ENCODE data around the gene LCNL1.

The LCNL1 gene

DNA sequence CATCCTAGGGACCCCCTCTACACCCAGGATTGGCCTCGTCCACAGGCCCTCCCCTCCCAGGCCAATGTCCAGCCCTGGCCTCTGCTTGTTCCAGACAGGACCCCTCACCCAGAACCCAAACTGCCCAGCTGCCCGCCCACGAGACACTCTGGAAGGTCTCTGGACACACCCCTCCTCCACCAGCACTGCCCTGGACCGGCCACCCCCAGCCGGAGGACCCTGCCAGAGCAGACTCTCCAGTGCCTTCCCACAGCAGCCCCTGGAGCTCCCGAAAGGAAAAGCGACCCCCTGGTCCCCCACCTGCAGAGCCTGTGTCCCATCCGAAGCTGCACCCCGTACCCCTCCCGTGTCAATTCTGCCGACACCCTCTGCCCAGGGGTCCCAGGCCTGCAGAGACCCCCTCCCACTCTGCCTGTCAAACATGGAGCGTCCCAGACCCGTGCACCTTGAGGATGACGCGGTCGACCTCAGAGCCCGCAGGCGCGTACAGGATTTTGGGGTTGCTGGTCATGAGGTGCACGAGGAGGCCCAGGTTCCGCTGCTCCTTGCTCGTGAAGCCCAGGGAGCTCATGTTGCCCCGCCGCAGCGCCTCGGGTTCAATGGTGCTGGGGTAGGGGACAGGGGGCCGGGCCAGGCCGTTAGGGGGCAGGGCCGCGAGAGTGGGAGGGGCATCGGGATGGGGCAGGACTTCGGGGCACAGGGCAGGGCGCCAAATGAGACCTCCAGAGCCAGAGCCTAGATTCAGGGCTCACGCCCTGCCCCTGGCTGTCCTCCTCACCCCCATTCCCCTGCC lies 37.3 kb downstream of the LCNL1 start:
- TF ChIP-seq, protein P1, sequence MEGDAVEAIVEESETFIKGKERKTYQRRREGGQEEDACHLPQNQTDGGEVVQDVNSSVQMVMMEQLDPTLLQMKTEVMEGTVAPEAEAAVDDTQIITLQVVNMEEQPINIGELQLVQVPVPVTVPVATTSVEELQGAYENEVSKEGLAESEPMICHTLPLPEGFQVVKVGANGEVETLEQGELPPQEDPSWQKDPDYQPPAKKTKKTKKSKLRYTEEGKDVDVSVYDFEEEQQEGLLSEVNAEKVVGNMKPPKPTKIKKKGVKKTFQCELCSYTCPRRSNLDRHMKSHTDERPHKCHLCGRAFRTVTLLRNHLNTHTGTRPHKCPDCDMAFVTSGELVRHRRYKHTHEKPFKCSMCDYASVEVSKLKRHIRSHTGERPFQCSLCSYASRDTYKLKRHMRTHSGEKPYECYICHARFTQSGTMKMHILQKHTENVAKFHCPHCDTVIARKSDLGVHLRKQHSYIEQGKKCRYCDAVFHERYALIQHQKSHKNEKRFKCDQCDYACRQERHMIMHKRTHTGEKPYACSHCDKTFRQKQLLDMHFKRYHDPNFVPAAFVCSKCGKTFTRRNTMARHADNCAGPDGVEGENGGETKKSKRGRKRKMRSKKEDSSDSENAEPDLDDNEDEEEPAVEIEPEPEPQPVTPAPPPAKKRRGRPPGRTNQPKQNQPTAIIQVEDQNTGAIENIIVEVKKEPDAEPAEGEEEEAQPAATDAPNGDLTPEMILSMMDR (IDR thresholded peaks at IDR 0.05; ENCODE audit: low read depth, low read length) = no peak
- no peak overlapping the region for H3K4me3 ChIP-seq (replicated peaks in 1 of 2; ENCODE audit: low read depth in 2 of 2, low read length in 2 of 2)
- DNase-seq (ENCODE audit: low read depth in 2 of 2) = no peak

DNA sequence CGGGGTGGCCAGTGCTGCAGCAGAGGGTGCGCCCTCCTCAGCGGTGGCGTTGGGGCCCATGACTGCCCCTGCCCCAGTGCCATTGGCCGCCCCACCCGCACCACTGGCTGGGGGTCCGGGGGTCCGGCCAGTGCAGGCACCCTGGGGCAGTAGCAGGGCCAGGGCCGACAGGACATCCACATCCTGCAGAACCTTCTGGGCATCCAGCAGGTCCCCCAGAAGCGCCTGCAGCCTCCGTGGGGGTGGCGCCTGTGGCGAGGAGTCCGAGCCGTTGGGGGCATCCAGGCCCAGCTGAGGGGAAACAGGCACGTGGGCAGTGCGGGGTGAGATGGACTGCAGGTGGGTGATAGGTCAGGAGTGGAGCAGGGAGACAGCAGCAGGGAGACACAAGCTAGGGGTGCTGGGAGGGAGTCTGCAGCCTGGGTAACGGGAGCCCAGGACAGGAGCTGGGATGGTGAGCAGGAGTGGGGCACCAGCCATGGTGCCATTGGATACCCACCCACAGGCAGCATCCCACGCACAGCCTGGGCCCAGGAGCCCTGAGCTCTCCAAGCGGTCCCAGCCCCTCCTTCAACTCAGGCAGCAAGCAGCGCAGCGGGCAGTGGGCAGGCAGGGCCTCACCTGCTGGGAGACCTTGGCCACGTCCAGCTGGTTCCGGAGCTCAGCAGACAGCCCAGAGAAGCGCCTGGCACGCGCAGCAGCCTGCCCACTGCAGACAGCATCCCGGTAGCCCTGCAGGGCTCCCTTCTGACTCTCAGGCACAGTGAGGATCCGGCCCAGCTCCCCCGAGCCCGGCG lies 38.2 kb downstream of the LCNL1 start:
- TF ChIP-seq, protein P1 (IDR thresholded peaks at IDR 0.05; ENCODE audit: low read depth, low read length) = no peak
- DNase-seq (ENCODE audit: low read depth in 2 of 2) = no peak
- no peak overlapping the region for H3K4me3 ChIP-seq (replicated peaks in 1 of 2; ENCODE audit: low read depth in 2 of 2, low read length in 2 of 2)

DNA sequence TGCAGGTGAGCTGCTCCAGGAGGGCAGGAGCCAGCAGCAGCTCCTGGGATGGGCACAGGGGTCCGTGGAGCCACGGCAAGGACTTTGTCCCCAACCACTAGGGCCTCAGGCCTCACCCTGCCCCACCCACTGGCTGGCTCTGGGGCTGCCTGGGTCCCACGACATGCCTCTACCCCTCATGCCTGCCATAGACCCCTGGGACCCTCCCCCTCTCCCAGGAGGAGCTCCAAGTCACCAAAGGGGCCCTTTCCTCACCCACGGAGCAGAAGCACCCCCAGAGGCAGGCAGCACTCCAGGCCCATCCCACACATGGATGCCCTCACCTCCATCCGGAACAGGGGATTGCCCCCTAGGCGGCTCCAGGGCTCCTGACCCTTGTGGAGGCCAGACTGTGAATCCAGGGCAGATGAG lies 38.8 kb downstream of the LCNL1 start:
- TF ChIP-seq, protein P1 (IDR thresholded peaks at IDR 0.05; ENCODE audit: low read depth, low read length) = no peak
- no peak overlapping the region for H3K4me3 ChIP-seq (replicated peaks in 1 of 2; ENCODE audit: low read depth in 2 of 2, low read length in 2 of 2)
- DNase-seq (ENCODE audit: low read depth in 2 of 2) = no peak

DNA sequence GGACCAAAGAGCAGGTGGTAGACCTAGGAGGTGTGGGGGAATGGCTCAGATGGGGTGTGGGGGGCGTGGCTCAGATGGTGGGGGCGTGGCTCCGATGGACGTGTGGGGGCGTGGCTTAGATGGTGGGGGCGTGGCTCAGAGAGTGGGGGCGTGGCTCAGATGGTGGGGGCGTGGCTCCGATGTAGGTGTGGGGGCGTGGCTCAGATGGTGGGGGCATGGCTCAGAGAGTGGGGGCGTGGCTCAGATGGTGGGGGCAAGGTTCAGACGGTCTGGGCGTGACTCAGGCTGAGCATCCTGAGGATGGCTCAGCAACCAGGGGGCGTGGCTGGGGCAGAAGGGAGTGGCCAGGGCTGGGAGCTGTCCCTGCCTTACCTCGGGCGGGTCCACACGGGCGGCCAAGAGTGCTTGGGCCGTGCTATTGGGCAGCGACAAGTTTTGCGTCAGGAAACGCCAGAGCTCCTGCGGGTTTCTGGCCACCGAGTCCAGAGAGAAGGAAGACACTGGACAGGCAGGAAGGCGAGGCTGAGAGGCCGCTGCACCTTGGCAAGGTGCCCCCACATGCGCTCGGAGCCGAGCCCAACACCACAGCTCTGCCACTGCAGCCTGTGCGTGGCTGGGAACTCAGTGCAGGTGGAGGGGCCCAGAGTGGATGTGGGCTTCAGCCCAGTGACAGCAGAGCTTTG lies 39.3 kb downstream of the LCNL1 start:
- peak; percentile 35 to 76 for DNase-seq (ENCODE audit: low read depth in 2 of 2)
- TF ChIP-seq, protein P1 (IDR thresholded peaks at IDR 0.05; ENCODE audit: low read depth, low read length) = no peak

DNA sequence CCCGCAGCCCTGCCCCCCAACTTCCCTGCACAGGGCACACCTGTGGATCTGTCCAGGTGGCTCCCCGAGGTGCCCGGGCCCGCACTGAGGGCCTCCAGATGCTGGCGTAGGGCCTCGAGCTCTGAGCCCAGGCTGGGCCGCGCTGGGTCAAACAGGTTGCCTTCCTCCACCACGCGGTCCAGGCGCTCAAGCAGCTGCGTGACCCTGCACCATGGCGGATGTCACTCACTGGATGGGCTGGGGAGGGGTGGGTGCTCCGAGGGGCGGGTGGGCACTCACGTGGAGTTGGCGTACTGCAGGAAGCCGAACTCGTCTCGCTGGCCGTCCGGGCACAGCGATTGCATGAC lies 39.8 kb downstream of the LCNL1 start:
- H3K4me3 ChIP-seq (replicated peaks in 1 of 2; ENCODE audit: low read depth in 2 of 2, low read length in 2 of 2) = no peak overlapping the region
- DNase-seq (ENCODE audit: low read depth in 2 of 2) = no peak

More for the DNA sequence above, 39.3 kb downstream of the LCNL1 start:
- H3K4me3 ChIP-seq (replicated peaks in 1 of 2; ENCODE audit: low read depth in 2 of 2, low read length in 2 of 2) = no peak overlapping the region

DNA sequence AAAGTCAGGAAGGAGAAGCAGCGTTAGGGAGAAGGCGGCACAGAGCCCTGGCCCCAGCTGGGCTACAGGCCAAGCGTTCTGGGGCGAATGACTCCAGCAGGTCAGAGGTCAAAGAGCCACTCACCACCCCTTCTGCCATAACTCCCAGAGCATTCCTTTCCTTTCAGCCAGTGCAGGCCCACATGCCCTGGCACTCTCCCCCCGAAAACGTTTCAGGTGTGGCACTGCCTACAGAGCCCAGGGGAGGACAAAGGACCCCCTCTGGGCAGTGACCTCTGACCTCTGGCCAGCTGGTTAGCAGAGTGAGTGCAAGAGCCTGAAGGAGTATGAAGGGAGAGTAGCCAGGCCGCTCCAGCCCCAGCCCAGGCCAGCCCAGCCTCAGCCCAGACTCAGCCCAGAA lies 40.4 kb downstream of the LCNL1 start:
- TF ChIP-seq, protein P1 (IDR thresholded peaks at IDR 0.05; ENCODE audit: low read depth, low read length) = no peak

More for the DNA sequence above, 39.8 kb downstream of the LCNL1 start:
- TF ChIP-seq, protein P1 (IDR thresholded peaks at IDR 0.05; ENCODE audit: low read depth, low read length) = no peak

More for the DNA sequence above, 40.4 kb downstream of the LCNL1 start:
- no peak for DNase-seq (ENCODE audit: low read depth in 2 of 2)
- H3K4me3 ChIP-seq (replicated peaks in 1 of 2; ENCODE audit: low read depth in 2 of 2, low read length in 2 of 2) = no peak overlapping the region
